ENCODE results near the gene ANKRD42. TPM values are rescaled to one million over a fixed set of nuclear protein-coding genes. Genes with fewer than 3 reads are reported as not detected.

The ANKRD42 gene
- total and polyA plus RNA-seq, 2 of the 8 experiments (the other 6 are each of a cell fraction or from before 2014, with no cell fraction given), result 2.0 to 5.5 TPM

GRCh38 chr11:83181815-83182214 lies 11.7 kb upstream of the ANKRD42 start (continued):
- TF ChIP-seq, protein P1, sequence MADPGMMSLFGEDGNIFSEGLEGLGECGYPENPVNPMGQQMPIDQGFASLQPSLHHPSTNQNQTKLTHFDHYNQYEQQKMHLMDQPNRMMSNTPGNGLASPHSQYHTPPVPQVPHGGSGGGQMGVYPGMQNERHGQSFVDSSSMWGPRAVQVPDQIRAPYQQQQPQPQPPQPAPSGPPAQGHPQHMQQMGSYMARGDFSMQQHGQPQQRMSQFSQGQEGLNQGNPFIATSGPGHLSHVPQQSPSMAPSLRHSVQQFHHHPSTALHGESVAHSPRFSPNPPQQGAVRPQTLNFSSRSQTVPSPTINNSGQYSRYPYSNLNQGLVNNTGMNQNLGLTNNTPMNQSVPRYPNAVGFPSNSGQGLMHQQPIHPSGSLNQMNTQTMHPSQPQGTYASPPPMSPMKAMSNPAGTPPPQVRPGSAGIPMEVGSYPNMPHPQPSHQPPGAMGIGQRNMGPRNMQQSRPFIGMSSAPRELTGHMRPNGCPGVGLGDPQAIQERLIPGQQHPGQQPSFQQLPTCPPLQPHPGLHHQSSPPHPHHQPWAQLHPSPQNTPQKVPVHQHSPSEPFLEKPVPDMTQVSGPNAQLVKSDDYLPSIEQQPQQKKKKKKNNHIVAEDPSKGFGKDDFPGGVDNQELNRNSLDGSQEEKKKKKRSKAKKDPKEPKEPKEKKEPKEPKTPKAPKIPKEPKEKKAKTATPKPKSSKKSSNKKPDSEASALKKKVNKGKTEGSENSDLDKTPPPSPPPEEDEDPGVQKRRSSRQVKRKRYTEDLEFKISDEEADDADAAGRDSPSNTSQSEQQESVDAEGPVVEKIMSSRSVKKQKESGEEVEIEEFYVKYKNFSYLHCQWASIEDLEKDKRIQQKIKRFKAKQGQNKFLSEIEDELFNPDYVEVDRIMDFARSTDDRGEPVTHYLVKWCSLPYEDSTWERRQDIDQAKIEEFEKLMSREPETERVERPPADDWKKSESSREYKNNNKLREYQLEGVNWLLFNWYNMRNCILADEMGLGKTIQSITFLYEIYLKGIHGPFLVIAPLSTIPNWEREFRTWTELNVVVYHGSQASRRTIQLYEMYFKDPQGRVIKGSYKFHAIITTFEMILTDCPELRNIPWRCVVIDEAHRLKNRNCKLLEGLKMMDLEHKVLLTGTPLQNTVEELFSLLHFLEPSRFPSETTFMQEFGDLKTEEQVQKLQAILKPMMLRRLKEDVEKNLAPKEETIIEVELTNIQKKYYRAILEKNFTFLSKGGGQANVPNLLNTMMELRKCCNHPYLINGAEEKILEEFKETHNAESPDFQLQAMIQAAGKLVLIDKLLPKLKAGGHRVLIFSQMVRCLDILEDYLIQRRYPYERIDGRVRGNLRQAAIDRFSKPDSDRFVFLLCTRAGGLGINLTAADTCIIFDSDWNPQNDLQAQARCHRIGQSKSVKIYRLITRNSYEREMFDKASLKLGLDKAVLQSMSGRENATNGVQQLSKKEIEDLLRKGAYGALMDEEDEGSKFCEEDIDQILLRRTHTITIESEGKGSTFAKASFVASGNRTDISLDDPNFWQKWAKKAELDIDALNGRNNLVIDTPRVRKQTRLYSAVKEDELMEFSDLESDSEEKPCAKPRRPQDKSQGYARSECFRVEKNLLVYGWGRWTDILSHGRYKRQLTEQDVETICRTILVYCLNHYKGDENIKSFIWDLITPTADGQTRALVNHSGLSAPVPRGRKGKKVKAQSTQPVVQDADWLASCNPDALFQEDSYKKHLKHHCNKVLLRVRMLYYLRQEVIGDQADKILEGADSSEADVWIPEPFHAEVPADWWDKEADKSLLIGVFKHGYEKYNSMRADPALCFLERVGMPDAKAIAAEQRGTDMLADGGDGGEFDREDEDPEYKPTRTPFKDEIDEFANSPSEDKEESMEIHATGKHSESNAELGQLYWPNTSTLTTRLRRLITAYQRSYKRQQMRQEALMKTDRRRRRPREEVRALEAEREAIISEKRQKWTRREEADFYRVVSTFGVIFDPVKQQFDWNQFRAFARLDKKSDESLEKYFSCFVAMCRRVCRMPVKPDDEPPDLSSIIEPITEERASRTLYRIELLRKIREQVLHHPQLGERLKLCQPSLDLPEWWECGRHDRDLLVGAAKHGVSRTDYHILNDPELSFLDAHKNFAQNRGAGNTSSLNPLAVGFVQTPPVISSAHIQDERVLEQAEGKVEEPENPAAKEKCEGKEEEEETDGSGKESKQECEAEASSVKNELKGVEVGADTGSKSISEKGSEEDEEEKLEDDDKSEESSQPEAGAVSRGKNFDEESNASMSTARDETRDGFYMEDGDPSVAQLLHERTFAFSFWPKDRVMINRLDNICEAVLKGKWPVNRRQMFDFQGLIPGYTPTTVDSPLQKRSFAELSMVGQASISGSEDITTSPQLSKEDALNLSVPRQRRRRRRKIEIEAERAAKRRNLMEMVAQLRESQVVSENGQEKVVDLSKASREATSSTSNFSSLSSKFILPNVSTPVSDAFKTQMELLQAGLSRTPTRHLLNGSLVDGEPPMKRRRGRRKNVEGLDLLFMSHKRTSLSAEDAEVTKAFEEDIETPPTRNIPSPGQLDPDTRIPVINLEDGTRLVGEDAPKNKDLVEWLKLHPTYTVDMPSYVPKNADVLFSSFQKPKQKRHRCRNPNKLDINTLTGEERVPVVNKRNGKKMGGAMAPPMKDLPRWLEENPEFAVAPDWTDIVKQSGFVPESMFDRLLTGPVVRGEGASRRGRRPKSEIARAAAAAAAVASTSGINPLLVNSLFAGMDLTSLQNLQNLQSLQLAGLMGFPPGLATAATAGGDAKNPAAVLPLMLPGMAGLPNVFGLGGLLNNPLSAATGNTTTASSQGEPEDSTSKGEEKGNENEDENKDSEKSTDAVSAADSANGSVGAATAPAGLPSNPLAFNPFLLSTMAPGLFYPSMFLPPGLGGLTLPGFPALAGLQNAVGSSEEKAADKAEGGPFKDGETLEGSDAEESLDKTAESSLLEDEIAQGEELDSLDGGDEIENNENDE (IDR thresholded peaks at IDR 0.05; ENCODE audit: insufficient replicate concordance, low read length), result no peak

Measured in H1 (cell line).